DMS 273 treated with DMSO at 0.1 percent for 48 hours (cell line): Measurements from ENCODE around the gene SLC25A34.

Source experiments
- DNase-seq: peaks from one replicate; lab custom pipeline; 2025; lab: John Stamatoyannopoulos, UW

Gene SLC25A34

DNA sequence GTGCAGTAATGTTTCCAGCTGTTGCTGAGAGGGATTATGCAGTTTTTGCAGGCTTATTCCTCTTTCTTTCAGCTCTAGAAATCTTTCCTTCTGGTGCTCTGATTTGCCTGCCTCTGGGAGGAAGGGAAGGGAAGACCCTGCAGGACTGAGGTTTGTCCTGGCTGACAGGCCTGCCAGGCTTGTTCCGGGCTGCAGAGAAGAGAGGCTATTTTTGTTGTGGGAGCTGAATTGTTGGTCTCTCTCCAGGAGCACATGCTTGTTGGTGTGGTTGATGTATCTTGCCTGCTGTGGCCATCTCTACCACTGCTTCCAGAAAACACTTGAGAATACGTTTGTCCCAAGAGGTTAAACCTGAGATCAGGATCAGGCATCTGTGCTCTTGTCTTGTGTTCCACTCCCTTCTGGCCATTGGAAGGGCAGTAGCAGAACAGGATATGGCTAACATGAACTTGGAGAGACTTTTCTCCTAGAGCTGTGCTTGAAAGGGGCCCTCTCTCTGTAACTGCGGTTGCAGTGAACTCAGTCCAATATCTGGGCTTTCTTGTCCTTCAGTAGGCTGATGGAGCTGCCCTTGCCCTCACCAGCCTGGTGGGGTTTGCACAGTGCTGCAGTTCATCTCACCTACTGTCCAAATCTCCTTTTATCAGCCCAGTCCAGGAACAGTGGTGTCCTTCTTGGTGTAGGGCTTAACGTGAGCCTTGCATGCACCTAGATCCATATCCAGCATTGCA lies 21.5 kb upstream of the SLC25A34 start:
- no peak for DNase-seq

DNA sequence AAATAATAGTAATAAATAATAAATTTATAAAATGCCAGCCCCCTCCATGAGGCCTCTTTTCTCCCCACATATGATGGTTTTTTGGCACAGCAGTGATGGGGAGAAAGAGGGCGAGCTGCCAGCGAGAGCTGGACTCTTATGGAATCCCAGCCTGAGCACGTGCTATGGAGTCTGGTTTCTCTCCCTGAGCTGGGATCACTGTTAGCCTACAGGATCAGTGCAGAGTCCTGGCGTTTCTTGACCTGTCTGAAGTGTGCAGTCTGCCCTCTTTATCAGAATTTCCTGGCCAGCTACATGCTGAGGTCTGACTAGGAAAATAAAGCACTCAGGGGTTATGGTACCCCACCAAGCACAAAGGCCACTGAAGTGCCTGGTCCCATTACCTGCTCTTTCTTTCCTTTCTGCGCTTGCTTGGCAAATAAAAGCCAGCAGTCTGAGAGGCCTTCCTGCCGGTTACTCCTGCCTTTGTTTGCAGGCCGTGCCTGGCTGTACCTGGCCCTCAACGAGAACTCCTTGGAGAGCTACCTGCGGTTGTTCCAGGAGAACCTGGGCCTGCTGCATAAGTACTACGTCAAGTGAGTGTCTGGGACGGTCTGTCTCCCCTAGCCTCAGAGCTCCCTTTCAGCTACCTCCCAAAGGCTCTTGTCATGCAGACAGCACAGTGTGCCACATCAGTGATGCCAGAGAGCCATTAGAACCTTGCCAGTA lies 18.5 kb upstream of the SLC25A34 start:
- no peak for DNase-seq

DNA sequence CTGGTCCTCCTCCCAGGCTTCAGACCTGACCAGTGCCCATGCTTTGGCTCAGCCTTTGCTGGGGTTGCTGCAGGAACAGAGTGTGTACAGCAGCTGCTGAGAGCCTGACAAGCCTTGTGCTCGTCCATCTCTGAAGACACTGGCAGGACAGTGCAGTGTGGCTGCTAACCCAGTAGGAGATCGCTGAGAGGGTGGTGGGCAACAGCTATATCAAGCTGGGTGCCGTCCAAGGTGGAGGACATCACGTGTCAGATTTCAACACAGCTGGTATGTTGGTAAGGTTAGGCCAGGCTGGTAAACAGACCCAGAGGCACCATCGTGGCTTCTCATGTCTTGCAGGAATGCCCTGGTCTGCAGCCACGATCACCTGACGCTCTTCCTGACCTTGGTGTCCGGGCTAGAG lies 17.9 kb upstream of the SLC25A34 start:
- DNase-seq: no peak

DNA sequence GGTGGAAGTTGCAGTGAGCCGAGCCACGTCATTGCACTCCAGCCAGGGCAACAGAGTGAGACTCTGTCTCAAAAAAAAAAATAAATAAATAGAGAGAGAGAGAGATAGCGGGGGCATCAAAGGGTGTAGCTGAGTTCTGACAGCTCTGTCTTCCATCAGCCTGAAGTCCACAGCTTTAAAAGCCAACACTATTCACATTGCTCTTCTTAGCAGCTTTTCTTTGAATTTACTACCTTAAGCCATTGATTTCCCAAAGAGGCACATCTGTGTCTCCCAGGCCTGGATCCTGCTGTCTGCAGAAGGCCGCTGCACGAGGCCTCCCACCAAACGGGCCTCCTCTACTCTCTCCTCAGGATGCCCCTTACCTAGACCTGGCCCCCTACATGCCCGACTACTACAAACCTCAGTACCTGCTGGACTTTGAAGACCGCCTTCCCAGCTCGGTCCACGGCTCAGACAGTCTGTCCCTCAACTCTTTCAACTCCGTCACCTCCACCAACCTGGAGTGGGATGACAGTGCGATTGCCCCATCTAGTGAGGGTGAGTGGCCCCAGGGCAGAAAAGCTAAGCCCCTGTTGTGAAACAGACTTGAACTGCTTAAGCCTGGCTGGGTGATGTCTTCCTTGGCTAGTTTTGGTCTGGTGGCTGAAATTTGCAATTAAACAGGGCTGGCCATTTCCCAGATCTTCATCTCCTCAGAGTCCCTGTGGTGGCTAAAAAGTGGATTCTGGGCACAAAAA lies 16.5 kb upstream of the SLC25A34 start:
- DNase-seq: no peak

DNA sequence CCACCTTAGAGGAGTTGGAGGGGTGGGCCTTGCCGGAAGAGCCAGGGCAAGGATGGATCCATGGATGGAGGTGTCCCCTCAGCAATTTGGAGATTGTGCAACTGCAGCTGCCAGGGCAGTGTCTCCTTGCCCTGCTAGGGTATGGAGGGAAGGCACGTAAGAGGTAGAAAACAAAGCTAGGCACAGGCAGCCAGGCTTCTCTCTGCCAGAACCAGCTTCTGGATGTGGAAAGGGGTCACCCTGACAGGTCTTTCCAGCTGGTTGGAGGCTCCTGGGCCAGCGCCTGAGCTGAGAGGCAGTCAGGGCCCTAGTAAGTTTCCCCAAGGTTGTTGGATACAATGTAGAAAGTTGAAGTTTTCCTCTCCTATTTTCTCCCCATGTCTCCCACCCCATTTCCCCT lies 15.2 kb upstream of the SLC25A34 start:
- DNase-seq: no peak

DNA sequence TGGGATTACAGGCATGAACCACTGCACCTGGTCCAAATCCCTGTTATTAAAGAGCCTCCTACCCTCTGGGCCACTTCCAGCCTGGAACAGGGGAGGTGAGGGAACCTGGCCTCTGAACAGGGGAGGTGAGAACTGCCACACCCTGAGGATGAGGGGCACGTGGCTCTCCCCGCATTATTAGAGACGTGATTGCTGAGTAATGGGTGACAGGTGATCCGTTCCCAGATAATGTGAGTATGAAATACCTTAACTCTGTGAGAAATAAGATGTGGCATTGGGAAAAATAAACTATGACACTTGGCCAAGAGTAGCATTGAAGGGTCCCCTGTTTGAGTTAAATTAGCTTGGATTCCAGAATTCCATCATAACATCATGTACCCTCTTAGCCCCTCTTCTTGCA lies 13.6 kb upstream of the SLC25A34 start:
- no peak for DNase-seq

DNA sequence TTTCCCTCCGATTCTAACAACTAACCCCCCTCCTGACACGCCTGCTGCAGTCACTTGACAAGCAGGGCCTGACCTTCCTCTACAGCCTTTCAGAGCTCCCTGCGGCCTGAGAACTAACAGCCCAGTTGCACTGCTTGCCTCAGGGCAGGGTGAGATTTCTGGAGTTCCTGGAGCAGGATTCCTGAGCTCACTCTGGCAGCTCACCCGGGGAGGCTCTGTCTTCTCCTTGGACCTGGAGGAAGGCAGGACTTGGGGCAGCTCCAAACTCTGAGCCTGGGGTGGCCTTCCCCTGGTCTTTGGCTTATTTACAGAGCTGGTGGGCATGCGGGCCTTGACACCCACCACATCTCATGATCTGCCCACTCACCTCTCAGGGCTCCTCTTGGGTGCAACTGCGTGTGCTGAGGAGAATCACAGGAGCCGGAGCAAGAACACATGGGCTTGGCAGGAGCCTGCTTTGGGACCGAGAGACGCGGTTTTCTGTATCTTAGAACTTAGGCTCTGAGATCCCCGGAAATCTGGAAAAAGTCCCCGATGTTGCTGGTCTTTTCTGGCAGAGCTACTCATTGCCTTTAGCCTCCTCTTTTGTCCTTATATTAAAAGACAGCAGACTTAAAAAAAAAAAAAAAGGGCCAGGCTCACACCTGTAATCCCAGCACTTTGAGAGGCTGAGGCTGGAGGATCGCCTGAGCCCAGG lies 13.1 kb upstream of the SLC25A34 start:
- no peak for DNase-seq

DNA sequence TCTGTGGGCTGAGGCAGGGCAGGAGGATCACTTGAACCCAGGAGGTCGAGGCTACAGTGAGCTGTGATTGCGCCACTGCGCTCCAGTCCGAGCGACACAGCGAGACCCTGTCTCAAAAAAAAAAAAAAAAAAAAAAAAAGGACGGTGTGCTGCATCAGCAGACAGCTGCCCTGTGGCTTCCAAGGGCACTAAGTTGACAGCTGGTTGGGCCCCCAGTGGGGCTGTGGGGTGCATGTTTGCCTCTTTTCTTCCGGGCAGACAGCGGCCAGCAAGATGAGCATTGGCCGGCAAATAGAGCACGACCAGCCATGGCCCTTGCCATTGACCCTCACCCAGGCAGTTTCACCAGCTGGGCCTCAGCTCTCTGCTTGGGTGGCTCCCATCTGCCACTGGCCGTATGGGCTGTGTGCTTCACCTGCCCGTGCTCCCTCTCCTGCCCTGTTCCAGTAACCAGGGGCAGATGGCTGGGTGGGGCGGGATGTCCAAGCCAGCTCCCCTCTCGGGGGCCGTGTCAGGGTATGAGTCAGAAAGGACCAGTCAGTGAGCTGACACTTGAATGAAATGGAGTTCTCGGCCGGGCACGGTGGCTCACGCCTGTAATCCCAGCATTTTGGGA lies 12.3 kb upstream of the SLC25A34 start:
- peak; percentile 94 for DNase-seq

DNA sequence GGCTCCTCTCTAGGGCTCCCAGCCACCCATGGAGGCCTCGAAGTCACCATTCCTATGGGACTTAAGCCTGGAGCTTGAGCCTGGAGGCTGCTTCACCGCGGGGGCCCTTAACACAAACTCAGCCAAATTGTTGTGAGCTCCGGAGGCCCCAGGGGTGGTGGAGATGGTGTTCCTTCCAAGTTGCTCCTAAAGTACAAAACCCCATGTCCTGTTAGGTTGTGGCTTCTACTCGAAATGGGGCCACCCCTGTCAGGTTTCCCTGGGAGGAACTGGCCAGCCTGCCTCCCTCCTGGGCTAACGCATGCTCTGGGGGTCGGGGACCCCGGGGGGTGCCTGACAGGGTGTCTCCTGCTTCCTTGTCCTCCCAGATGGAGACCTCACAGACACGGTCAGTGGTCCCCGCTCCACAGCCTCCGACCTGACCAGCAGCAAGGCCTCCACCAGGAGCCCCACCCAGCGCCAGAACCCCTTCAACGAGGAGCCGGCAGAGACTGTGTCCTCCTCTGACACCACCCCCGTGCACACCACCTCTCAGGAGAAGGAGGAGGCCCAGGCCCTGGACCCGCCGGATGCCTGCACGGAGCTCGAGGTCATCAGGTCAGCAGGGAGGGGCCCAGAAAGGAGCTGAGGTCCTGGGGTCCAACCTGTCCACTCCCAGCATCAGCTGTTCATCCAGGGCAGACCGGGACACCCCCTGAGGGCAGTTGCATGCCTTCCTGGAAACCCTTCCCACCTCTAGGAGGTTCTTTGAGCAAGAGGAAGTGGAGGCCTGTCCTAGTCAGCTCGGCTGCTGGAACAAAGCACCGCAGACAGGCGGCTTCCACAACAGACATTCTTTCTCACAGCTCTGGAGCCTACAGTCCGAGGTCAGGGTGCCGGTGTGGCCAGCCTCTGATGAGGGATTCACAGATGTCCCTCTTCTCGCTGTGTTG lies 10.8 kb upstream of the SLC25A34 start:
- no peak for DNase-seq

DNA sequence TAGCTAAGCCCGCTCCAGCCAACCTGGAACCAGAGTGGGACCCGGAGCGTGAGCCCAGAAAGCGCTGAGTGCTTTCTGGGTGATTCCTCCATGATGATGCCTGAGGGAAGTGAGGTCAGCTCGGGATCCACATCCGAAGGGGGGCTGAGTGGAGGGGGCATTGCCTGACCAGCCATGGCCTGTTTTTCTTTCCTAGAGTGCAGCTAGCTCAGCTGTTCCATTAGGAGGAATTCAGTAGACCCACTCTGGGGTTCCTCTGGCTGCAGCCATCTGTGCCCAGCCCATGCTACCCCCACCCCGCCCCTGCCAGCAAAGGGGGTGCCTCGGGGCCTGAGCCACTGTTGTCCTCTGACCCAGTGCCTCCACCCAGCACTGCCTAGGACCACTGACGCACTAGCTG lies 9.6 kb upstream of the SLC25A34 start:
- DNase-seq: no peak

DNA sequence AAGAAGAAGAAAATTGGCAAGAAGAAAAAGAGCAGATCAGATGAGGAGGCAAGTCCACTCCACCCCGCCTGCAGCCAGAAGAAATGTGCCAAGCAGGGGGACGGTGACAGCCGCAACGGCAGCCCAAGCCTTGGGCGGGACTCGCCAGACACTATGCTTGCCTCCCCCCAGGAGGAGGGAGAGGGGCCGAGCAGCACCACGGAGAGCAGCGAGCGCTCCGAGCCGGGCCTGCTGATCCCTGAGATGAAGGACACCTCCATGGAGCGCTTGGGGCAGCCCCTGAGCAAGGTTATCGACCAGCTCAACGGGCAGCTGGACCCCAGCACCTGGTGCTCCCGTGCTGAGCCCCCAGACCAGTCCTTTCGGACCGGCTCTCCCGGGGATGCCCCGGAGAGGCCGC lies 9.0 kb upstream of the SLC25A34 start:
- no peak for DNase-seq

DNA sequence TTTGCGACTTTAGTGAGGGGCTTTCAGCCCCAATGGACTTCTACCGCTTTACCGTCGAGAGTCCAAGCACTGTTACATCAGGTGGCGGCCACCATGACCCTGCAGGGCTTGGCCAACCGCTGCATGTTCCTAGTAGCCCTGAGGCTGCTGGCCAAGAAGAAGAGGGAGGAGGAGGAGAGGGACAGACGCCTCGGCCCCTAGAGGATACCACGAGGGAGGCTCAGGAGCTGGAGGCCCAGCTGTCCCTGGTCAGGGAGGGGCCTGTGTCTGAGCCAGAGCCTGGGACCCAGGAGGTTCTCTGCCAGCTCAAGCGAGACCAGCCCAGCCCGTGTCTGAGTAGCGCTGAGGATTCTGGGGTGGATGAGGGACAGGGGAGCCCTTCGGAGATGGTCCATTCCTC lies 8.6 kb upstream of the SLC25A34 start:
- DNase-seq: no peak

DNA sequence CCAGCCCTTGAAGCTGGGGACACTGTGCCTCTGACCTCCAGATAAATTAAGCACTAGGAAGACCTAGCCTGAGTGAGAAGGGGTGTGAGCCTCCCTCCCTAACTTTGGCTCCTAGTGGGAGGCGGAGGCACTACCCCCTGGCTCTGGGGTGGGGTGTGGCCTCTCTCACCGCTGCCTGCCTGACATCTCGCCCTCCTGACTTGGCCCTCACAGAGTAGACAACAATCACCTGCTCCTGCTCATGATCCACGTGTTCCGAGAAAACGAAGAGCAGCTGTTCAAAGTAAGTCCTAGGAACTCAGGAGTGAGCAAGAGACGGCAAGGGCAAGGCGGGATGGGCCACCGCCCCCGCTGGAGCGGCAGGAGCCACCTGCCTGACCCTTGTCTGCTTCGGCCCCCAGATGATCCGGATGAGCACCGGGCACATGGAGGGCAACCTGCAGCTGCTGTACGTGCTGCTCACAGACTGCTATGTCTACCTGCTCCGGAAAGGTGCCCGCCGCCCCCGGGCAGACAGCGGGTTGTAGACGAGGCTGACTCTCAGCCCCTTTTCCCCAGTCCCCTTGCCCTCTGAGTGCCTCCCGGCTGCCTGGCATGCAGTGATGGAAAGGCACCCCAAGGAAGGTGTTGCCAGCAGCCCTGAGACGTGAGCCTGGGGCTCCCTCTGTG lies 8.1 kb upstream of the SLC25A34 start:
- DNase-seq: no peak

DNA sequence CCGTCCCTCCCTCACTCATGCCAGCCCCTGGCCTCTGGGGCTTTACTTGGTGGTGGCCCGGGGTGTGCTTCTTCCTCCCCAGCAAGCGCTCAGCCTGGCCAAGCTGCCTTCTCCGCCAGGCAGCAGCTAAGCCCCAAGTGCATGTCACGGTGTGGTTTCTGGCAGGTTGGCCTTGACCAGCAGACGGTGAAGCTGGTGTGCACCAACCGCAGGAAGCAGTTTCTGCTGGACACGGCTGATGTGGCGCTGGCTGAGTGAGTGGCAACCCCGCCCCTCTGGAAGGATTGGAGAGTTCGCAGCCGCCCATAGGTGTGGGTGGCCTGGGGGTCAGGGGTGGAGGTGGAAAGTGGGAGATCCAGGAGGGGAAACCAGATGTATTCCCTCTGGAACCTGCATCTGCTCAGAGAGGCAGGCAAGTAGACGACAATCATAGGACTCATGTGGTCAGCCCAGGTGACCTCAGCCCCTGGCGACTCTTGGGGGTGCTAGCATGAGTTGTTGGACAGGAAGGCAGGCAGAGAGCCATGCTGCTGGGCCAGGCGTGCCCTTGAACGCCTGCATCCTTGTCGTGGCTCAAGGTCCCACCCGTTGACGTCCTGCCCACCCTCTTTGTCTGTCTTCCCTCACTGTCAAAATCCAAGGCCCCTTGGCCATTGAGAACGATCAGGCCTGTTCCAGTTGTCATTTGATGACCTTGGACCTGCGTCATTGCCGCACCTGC lies 7.0 kb upstream of the SLC25A34 start:
- DNase-seq: no peak

DNA sequence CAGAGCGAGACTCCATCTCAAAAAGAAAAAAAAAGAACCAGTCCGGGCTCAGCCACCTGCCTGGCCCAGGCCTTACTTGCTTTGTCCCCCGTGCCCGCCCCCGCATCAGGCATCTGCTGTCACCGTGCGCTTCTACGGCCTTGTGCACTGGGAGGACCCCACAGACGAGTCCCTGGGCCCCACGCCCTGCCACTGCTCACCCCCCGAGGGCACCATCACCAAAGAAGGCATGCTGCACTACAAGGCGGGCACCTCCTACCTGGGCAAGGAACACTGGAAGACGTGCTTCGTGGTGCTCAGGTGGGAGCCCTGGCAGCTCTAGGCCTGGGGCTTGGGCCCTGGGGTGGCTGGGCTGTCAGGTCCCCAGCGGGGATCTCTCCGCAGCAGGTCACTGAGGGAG lies 5.6 kb upstream of the SLC25A34 start:
- no peak for DNase-seq

DNA sequence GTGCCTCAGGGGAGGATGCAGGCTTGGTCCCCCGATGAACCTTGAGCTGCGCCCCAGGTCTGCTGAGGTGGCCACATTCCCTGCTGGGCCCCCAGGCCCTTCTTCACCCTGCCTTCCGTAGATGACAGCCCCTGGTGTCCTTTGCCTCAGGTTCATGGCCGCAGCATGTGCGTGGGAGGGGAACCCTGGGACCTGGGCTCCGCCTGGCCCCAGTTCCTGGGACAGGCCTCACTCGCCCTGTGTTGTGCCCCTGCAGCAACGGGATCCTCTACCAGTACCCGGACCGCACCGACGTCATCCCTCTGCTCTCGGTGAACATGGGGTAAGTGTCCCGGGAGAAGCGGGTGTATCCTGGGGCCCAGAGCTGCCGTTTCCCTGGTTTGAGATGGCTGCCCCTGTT lies 5.1 kb upstream of the SLC25A34 start:
- no peak for DNase-seq

DNA sequence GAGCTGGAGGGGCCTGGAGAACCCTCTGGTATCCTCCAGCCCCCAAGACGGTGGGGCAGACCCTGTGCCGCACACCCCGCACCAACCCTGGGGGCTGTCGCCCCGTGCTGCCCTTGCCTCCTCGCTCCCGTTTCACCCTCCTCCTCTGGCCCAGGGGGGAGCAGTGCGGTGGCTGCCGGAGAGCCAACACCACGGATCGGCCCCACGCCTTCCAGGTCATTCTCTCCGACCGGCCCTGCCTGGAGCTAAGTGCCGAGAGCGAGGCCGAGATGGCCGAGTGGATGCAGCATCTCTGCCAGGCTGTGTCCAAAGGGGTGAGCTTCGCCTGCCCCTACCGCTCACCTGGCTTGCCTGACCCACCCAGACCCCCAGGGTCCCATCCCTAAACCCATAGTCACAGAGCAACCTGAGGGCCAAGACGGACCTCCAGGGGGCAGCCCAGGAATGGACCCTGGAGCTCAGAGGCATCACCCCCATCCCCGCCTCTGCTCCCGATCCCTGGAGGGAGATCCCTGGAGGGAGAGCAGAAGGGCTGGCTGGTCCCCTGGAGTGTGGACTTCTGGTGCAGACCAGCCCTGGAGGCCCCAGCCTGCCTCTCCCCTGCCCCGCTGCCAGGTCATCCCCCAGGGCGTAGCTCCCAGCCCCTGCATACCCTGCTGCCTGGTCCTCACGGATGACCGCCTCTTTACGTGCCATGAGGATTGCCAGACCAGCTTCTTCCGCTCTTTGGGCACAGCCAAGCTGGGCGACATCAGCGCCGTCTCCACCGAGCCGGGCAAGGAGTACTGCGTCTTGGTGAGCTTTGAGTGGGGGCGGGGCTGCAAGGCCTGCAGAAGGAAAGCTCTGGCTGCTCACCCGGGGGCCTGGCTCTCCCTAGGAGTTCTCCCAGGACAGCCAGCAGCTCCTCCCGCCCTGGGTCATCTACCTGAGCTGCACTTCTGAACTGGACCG lies 4.0 kb upstream of the SLC25A34 start:
- no peak for DNase-seq

DNA sequence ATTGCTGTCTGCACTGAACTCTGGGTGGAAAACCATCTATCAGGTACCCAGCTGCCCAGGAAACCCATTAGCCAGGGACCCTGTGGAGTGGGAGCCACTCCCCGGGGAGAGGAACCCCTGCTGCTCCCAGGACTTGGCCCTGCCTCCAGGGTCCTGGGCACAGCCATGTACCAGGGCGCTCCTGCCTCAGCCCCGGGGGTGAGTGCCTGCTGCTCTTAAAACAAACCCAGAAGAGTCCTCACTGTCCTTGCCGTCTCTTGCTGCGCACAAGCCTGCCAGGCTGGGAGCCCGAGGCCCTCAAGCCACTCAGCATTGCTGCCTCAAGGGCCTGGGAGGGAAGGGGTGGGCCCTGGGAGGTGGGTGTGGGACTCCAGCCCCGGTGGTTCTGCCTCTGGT lies 3.4 kb upstream of the SLC25A34 start:
- no peak for DNase-seq
